K562 (cell line): ENCODE results near the gene SLC30A10.

ENCODE experiments used
- ADNP ChIP-seq: fragments of 200-800 bp; sonication (Bioruptor generic); IDR thresholded peaks from 2 replicates; pipeline ENCODE4 v1.6.1; 2016; ENCODE audit warnings: missing genetic modification characterization, missing compliant biosample characterization
- FOXM1 ChIP-seq, 2 experiments: fragments of 450-650 bp in 1 of 2; sonication (generic) in 1 of 2; formaldehyde crosslinking in 1 of 2; IDR thresholded peaks; 2 replicates each; pipeline versions ENCODE4 v1.6.1 to v1.9.0; 2017 to 2022; ENCODE audit warnings: low read depth in 2 of 2, mild to moderate bottlenecking in 2 of 2, missing genetic modification reagents in 1 of 2, moderate library complexity in 1 of 2
- HDAC6 ChIP-seq: IDR thresholded peaks from 2 replicates; pipeline ENCODE4 v1.6.1; 2012; ENCODE audit warnings: low read depth, mild to moderate bottlenecking, control low read depth, inconsistent platforms, low read length, moderate library complexity
- JUND ChIP-seq, 2 experiments: IDR thresholded peaks; 2 replicates in 1 of 2; 3 replicates in 1 of 2; pipeline ENCODE4 v1.6.1; 2011; ENCODE audit warnings: borderline replicate concordance in 2 of 2, low read depth in 2 of 2, low read length in 2 of 2, improper control_type of control experiment in 1 of 2, missing biosample characterization in 1 of 2, missing genetic modification characterization in 1 of 2, missing genetic modification reagents in 1 of 2
- MED1 ChIP-seq: sonication (generic); formaldehyde crosslinking; IDR thresholded peaks from 2 replicates; pipeline ENCODE4 v1.8.1; 2023; ENCODE audit warnings: missing genetic modification reagents, borderline replicate concordance
- YY1 ChIP-seq, 3 experiments: IDR thresholded peaks; 2 replicates each; pipeline ENCODE4 v1.6.1; 2011; ENCODE audit warnings: low read length in 2 of 3, mild to moderate bottlenecking in 2 of 3, moderate library complexity in 2 of 3, borderline replicate concordance in 1 of 3, control low read depth in 1 of 3, low read depth in 1 of 3; ENCODE audit not compliant: insufficient read depth in 3 of 3, insufficient replicate concordance in 2 of 3, control insufficient read depth in 1 of 3, insufficient read length in 1 of 3; ENCODE audit errors: extremely low read depth in 1 of 3
- TF ChIP-seq, protein P1 (sequence below), 3 experiments: IDR thresholded peaks in 2 of 3; conservative IDR thresholded peaks in 1 of 3; 2 replicates each; pipeline ENCODE4 v1.5.1; 2011 to 2012; ENCODE audit warnings: low read length in 3 of 3, mild to moderate bottlenecking in 3 of 3, control low read depth in 2 of 3, improper control_type of control experiment in 1 of 3, inconsistent platforms in 1 of 3, low read depth in 1 of 3, mixed read lengths in 1 of 3, moderate library complexity in 1 of 3; ENCODE audit not compliant: insufficient read depth in 2 of 3
- TF ChIP-seq, protein P2 (sequence below), 2 experiments: fragments of 450-650 bp in 1 of 2; sonication (generic) in 1 of 2; formaldehyde crosslinking; conservative IDR thresholded peaks; 2 replicates each; pipeline versions ENCODE4 v1.4.0 to v1.8.1; 2020 to 2022; ENCODE audit warnings: mild to moderate bottlenecking in 1 of 2, missing genetic modification reagents in 1 of 2

GRCh38 chr1:219913005-219913770, 15.2 kb downstream of the SLC30A10 start:
- TF ChIP-seq, protein P1, sequence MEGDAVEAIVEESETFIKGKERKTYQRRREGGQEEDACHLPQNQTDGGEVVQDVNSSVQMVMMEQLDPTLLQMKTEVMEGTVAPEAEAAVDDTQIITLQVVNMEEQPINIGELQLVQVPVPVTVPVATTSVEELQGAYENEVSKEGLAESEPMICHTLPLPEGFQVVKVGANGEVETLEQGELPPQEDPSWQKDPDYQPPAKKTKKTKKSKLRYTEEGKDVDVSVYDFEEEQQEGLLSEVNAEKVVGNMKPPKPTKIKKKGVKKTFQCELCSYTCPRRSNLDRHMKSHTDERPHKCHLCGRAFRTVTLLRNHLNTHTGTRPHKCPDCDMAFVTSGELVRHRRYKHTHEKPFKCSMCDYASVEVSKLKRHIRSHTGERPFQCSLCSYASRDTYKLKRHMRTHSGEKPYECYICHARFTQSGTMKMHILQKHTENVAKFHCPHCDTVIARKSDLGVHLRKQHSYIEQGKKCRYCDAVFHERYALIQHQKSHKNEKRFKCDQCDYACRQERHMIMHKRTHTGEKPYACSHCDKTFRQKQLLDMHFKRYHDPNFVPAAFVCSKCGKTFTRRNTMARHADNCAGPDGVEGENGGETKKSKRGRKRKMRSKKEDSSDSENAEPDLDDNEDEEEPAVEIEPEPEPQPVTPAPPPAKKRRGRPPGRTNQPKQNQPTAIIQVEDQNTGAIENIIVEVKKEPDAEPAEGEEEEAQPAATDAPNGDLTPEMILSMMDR (IDR thresholded peaks at IDR 0.05 in 2 of 3, conservative IDR thresholded peaks at IDR 0.05 in 1 of 3; ENCODE audit: insufficient read depth in 2 of 3, low read depth in 1 of 3, low read length in 3 of 3): no peak
- TF ChIP-seq ADNP (tag): no peak
- TF ChIP-seq, protein P2, sequence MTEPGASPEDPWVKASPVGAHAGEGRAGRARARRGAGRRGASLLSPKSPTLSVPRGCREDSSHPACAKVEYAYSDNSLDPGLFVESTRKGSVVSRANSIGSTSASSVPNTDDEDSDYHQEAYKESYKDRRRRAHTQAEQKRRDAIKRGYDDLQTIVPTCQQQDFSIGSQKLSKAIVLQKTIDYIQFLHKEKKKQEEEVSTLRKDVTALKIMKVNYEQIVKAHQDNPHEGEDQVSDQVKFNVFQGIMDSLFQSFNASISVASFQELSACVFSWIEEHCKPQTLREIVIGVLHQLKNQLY (CRISPR knock-in tag; conservative IDR thresholded peaks at IDR 0.05): no peak
- no peak for TF ChIP-seq JUND (IDR thresholded peaks at IDR 0.05; ENCODE audit: borderline replicate concordance, low read depth, low read length)
- no peak for TF ChIP-seq JUND (tag; IDR thresholded peaks at IDR 0.05; ENCODE audit: borderline replicate concordance, low read depth, low read length)
- TF ChIP-seq FOXM1 (IDR thresholded peaks at IDR 0.05; ENCODE audit: low read depth): no peak
- no peak for TF ChIP-seq FOXM1 (CRISPR knock-in tag; IDR thresholded peaks at IDR 0.05; ENCODE audit: low read depth)
- no peak for TF ChIP-seq MED1 (CRISPR knock-in tag)
- no peak for TF ChIP-seq YY1 (IDR thresholded peaks at IDR 0.05; ENCODE audit: borderline replicate concordance in 1 of 3, control insufficient read depth in 1 of 3, extremely low read depth in 1 of 3, insufficient read depth in 3 of 3, insufficient read length in 1 of 3, insufficient replicate concordance in 2 of 3, low read depth in 1 of 3, low read length in 2 of 3)
- no peak for TF ChIP-seq HDAC6
